CD4-positive, alpha-beta T cell treated with Interferon alpha-2 for 1 hour (primary cell): ENCODE data around the gene C11orf91.
"Not testable (repeated sequence)": the region's sequence is repeated elsewhere in the genome, so short reads cannot be mapped to it uniquely, and the experiment has no call there.

Source experiments
- DNase-seq, 2 donors: peaks; one replicate each; pipeline ENCODE4 v3.0.0-alpha.2; 2020 to 2022

C11orf91 gene

GRCh38 chr11:33721426-33721825 lies 20.8 kb upstream of the C11orf91 start:
- no peak for DNase-seq

- DNase-seq, result no peak
Observed at GRCh38 chr11:33719587-33719986, 19.0 kb upstream of the C11orf91 start.

- DNase-seq, result no peak
Observed at GRCh38 chr11:33718440-33718839, 17.8 kb upstream of the C11orf91 start.

GRCh38 chr11:33716243-33716642 lies 15.6 kb upstream of the C11orf91 start:
- DNase-seq, result peak in 1 of 2 donors; percentile 33

DNA sequence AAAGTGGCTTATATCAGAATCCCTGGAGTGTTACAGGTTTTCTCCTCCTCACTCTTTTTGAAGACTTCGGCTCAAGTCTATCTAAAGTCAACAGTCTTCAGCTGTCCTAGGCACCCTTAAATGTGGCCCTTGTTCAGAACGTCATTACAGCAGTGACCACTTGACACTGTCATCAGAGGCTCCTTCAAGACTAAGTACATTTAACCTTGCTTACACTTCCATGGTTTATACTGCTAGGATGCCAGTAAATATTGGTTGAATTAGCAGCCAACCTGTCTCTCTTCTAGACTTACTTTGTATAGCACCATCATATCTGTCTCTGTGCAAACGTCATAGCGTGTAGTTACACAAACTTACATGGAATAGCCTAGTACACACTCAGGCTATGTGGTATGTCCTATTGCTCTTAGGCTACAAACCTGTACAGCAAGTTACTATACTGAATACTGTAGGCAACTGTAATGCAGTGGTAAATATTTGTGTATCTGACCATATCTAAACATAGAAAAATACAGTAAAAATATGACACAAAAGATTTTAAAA lies 13.3 kb upstream of the C11orf91 start:
- DNase-seq, result no peak

- DNase-seq, result no peak
Observed at GRCh38 chr11:33713151-33713855, 12.7 kb upstream of the C11orf91 start.

DNA sequence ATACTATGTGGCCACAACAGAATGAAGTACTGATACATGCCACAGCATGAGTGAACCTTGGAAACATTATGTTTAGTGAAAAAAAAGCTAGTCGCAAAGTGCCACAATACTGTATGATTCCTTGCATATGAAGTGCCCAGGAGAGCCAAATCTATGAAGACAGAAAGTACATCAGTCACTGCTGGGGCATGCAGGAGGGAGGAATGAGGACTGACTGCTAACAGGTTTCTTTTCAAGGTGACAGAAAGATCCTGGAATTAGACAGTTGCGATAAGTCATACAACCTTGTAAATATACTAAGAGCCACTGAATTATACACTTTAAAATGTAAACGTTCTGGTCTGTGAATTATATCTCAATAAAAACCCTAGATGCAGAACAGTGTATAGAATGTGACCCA lies 11.8 kb upstream of the C11orf91 start:
- no peak for DNase-seq

DNA sequence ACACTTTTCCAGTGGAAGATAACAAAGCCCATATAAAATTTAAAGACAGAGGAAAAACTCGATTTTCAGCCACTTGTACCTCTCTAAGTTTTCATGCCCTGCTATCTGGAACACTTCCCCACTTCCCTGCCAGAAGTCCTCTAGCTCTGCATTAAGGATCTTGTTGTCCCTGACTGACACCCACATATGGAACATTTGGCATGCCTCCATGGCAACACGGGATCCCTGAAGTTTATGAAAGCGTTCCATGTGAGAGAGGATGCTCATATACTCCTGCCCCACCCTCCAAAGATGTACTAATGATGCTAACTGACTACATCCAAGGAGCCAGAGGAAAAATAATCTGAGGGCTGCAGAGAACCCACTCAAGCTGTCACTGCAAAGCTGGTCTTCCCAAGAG lies 8.8 kb upstream of the C11orf91 start:
- no peak for DNase-seq

- no peak for DNase-seq
Observed at GRCh38 chr11:33708985-33709384, 8.4 kb upstream of the C11orf91 start.

GRCh38 chr11:33707831-33708230 lies 7.2 kb upstream of the C11orf91 start:
- DNase-seq, result not testable (repeated sequence)

GRCh38 chr11:33706966-33707365 lies 6.3 kb upstream of the C11orf91 start:
- DNase-seq, result no peak

DNA sequence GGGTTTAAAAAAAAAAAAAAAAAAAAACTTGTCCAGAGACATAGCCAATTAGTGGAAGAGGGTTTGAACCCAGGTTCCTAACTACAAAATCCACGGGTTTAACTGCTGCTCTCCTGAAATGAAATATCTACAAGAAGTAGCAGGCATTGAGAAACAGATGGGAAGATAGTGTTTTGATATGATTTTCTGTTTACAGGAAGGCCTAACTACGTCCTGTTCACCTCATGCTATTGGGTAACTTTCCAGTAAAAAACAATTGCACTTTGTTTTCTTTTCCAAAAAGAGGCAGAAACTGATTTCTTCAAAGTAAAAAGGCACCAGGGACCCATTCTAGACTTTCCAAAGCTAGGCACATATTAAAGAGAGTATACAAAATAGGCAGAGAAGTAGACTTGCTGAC lies 5.9 kb upstream of the C11orf91 start:
- no peak for DNase-seq

DNA sequence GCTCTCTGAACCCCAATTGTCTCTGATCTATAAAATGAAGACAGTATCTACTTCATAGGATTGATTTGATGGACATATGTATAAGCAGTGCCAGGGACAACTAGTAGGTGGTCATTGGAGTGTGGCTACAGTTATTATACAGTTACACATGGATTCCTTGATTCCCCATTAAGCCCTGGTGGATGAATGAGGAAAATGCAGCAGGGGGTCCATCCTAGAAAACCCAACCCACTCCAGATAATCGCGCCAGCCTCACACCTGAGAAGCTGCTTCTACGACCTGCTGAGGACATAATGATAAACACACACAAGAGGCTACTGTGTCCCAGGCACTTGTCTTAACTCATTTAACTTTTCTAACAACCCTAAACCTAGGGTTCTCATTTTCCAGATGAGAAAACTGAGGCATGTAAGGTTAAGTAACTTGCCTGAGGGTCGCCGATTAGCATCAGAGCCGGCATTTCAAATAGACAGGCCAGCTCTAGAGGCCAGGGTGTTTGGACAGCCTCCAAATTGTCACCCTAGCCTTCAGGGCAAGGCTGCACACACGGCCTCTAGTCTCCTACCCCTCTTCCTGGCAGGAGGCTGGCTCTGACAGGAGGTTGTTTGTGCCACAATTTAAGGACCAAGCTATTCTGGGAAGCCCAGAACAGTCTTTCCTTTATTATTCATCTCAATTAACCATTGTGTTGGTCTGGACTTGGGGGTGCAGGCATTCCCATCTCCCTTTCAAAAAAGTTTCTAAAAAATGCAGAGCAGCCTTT lies 3.8 kb upstream of the C11orf91 start:
- DNase-seq, result no peak

- no peak for DNase-seq
Observed at GRCh38 chr11:33703788-33704187, 3.2 kb upstream of the C11orf91 start.

- DNase-seq, result no peak
Observed at GRCh38 chr11:33703234-33703633, 2.6 kb upstream of the C11orf91 start.

GRCh38 chr11:33701302-33702230 lies 940 bp upstream of the C11orf91 start:
- DNase-seq, result peak in 1 of 2 donors; percentile 19

DNA sequence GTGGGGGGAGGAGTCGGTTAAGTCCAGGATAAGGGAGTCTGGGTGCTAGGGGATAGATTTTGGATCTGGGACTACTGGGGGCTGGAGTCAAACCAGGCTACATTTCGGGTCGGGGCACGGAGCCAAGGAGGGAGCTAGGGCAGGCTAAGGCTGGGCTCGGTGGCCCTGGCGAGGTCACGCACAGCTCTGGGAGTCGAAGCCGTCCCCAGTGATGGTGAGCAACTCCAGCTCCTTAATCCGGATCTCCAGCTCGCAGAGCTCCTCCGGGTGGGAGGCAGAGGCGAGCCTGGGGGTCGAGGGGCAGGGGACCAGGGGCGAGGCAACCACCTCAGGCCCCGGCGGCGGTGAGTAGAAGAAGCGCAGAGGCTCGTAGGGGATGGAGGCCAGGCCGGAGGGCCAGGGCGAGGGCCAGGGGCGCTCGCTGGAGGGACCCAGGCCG lies 544 bp downstream of the C11orf91 start:
- no peak for DNase-seq

- no peak for DNase-seq
Observed at GRCh38 chr11:33699515-33700062, 1.0 kb downstream of the C11orf91 start.

DNA sequence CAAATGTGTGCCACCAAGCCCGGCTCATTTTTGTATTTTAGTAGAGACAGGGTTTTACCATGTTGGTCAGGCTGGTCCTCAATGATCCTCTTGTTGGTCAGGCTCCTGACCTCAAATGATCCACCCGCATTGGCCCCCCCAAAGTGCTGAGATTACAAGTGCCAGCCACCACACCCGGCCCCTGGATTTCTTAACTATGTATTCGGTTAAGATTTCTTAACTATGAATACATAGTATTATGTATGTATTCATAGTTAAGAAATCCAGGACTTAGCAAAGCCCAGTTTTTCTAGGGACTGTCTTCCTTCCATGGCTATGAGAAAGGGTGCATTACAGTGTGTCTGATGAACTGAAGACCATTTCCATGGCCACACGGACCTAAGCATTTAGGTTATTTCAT lies 1.7 kb downstream of the C11orf91 start:
- DNase-seq, result no peak

DNA sequence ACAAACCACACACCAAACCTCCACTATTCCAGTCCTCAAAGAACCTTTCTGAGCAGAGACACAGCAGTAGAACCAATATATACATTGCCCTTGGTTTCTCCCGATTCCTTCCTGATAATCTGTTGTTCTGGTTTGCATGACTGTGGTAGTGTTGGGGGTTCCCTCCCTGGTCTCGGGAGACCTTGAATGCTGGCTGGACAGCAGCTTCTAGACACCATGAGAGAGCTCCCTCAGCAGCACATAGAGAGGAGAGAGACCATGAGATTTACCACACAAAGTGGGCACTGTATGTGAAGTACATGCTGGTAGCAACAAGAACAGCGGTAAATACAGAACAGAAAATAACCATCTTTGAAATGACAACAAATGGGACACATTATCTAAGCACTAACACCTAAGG lies 2.6 kb downstream of the C11orf91 start:
- no peak for DNase-seq

- DNase-seq, result no peak
Observed at GRCh38 chr11:33696931-33697638, 3.5 kb downstream of the C11orf91 start.

DNA sequence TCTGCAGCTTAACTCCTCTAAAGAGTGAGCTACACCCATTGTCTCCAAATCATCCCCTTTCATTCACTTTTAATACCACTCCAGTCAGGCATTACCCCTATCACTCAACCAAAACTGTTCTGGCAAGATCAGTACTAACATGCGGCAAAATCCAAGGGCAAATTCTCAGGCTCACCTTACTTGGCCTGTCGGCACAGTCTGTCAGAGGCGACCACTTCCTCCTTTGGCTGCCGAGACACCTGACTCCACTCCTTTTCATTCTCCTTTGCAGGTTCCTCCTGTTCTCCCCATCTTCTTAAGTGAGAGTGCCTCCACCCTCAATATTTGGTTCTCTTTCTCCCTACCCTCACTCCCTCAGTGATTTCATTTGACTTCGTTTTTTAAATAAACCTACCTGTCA lies 4.2 kb downstream of the C11orf91 start:
- no peak for DNase-seq
